Testis (tissue), 3 donors: Measurements from ENCODE around the gene NKAIN2. TPM values are rescaled to one million over a fixed set of nuclear protein-coding genes. Genes with fewer than 3 reads are reported as not detected.

ENCODE experiments used
- DNase-seq: peaks from one replicate; pipeline ENCODE4 v3.0.0-alpha.2; 2019
- H3K27ac ChIP-seq, 2 donors: fragments of 200-600 bp; sonication (generic); one replicate each; pipeline ENCODE4 v1.5.1; 2019
- H3K27me3 ChIP-seq: fragments of 200-600 bp; sonication (generic); one replicate; pipeline ENCODE4 v1.5.1; 2019
- H3K36me3 ChIP-seq: fragments of 200-600 bp; sonication (generic); one replicate; pipeline ENCODE4 v1.5.1; 2017; ENCODE audit warnings: low read depth; ENCODE audit errors: missing control alignments
- H3K4me1 ChIP-seq: fragments of 200-600 bp; sonication (generic); one replicate; pipeline ENCODE4 v1.5.1; 2019
- H3K4me3 ChIP-seq, 2 donors: fragments of 200-600 bp; sonication (generic); one replicate each; pipeline ENCODE4 v1.5.1; 2017 to 2019
- H3K9me3 ChIP-seq: fragments of 200-600 bp; sonication (generic); one replicate; pipeline ENCODE4 v1.5.1; 2017
- POLR2A ChIP-seq: fragments of 450-650 bp; IDR thresholded peaks from one replicate; pipeline ENCODE4 v1.6.1; 2017; ENCODE audit warnings: antibody characterized with exemption, mild to moderate bottlenecking, moderate library complexity
- WGBS, 2 donors: methylation state at CpG; one replicate each; pipeline ENCODE4 v1.1.5; 2018; 5-methylcytosine and 5-hydroxymethylcytosine counted together
- intact Hi-C: fragments of 100-400 bp; cut with DNase I; formaldehyde crosslinking; loops from one replicate; pipeline ENCODE4 v1.15.1; 2023; ENCODE audit warnings: low total_unique reads
- polyA plus RNA-seq: library from polyadenylated mRNA; stranded (reverse); fragments of 350-450 nt; fragmentation: Illumina TruSeq; extraction: RNeasy Lipid Tissue Mini Kit (QIAGEN cat#74804); gene quantifications from one replicate; pipeline ENCODE4 v1.2.3, GENCODE V29; 2014; ENCODE audit warnings: low read depth, low replicate concordance; ENCODE audit not compliant: insufficient read depth
- total RNA-seq, 2 donors: library from RNA; depleted of rRNA; stranded (reverse); fragments of >200 nt; gene quantifications; one replicate each; pipeline ENCODE4 v1.2.3, GENCODE V29; 2016
- TF ChIP-seq, protein P1 (sequence below), 3 experiments: fragments of 450-650 bp in 2 of 3; fragments of 200-600 bp in 1 of 3; sonication (generic) in 1 of 3; IDR thresholded peaks; one replicate each; pipeline ENCODE4 v1.5.1; 2016 to 2019; ENCODE audit warnings: antibody characterized with exemption in 3 of 3, mild to moderate bottlenecking in 2 of 3, moderate library complexity in 1 of 3

Gene NKAIN2
- total and polyA plus RNA-seq, 3 donors from 2014 or later, result 0.56 to 1.1 (median 0.71) TPM

DNA sequence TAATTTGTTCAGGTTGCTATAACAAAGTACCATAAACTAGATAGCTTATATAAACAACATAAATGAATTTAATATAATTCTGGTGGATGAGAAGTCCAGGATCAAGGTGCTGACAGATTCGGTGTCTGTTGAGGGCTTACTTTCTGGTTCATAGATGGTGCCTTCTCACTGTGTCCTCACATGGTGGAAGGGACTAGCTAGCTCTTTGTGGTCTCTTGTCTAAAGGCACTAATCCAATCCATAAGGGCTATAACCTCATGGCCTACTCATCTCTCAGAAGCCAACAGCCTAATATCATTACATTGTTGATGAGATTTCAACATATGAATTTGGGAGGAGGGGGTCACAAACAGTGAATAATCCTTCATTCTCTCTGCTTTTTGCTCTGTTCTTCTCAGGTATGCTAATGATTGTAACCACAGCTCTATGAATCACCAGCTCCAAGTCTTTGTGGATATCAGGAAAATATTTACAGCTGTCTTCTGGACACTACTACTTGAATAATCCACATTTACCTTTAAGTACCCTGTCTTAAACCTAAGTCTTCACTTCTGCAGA is 122.3 kb downstream of the NKAIN2 start:
- Histone ChIP-seq H3K4me3 (no peak overlapping the region), H3K27ac (no peak overlapping the region), H3K9me3 (no peaks in the 10 kb centered on the region), H3K36me3 (no peaks in the 10 kb centered on the region), H3K4me1 (no peaks in the 10 kb centered on the region), H3K27me3 (no peaks in the 10 kb centered on the region)
- intact Hi-C loops, result no loop called here
- 95 to 97% methylated on average over 1 of the region's 1 CpG for WGBS, 2 donors
- DNase-seq, result no peak
- TF ChIP-seq, protein P1, sequence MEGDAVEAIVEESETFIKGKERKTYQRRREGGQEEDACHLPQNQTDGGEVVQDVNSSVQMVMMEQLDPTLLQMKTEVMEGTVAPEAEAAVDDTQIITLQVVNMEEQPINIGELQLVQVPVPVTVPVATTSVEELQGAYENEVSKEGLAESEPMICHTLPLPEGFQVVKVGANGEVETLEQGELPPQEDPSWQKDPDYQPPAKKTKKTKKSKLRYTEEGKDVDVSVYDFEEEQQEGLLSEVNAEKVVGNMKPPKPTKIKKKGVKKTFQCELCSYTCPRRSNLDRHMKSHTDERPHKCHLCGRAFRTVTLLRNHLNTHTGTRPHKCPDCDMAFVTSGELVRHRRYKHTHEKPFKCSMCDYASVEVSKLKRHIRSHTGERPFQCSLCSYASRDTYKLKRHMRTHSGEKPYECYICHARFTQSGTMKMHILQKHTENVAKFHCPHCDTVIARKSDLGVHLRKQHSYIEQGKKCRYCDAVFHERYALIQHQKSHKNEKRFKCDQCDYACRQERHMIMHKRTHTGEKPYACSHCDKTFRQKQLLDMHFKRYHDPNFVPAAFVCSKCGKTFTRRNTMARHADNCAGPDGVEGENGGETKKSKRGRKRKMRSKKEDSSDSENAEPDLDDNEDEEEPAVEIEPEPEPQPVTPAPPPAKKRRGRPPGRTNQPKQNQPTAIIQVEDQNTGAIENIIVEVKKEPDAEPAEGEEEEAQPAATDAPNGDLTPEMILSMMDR (IDR thresholded peaks at IDR 0.05), result no peak
- no peak for TF ChIP-seq POLR2A

DNA sequence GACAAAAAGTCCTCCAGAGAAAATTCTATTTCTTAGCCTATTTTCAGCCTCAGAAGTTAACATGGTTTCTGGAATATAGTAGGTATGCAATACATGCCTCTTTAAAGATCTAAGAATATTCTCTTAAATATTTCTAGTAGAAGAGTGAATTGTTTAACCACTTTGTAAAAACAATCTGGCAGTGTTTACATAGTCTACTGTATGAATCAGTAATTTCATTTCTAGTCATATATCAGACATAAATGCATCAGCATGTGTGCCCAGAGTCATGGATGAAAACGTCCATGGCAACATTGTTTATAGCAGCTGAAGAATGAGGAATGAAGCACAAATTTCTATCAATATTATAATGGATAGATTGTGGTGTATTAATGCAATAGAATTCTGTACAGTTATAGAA is 124.9 kb downstream of the NKAIN2 start:
- H3K27ac ChIP-seq, result no peak overlapping the region
- WGBS, 2 donors, result 52 to 59% methylated on average over 1 of the region's 1 CpG
- no peaks in the 10 kb centered on the region for H3K36me3 ChIP-seq
- no peaks in the 10 kb centered on the region for H3K27me3 ChIP-seq
- TF ChIP-seq POLR2A, result no peak
- TF ChIP-seq, protein P1 (IDR thresholded peaks at IDR 0.05), result no peak
- intact Hi-C loops, result no loop called here
- DNase-seq, result no peak
- no peaks in the 10 kb centered on the region for H3K4me1 ChIP-seq
- no peak overlapping the region for H3K4me3 ChIP-seq
- H3K9me3 ChIP-seq, result no peaks in the 10 kb centered on the region

DNA sequence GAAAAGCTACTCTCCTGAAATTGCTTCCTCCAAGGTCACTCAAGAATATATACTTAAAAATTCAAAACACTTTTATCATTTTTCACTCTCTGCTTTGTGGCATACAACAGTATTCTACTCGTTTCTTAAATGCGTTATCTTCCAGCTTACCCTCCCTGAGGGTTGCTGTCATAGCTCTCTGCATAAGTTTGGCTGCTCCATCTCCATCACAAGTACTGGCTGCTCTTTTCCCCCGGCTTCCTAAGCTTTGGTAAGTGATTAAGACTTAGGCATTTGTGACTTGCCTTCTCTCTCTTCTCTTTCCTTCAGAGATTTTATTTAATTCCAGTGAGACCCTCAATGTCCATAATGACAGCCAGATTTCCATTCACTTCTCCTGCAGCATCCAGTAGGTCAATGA is 128.3 kb downstream of the NKAIN2 start:
- 55 to 73% methylated on average over 3 of the region's 3 CpGs for WGBS, 2 donors
- Histone ChIP-seq H3K36me3 (no peaks in the 10 kb centered on the region), H3K27ac (no peak overlapping the region), H3K4me1 (no peaks in the 10 kb centered on the region), H3K9me3 (no peaks in the 10 kb centered on the region), H3K4me3 (no peak overlapping the region), H3K27me3 (no peaks in the 10 kb centered on the region)
- TF ChIP-seq, protein P1 (IDR thresholded peaks at IDR 0.05), result no peak
- TF ChIP-seq POLR2A, result no peak
- DNase-seq, result no peak
- intact Hi-C loops, result no loop called here

DNA sequence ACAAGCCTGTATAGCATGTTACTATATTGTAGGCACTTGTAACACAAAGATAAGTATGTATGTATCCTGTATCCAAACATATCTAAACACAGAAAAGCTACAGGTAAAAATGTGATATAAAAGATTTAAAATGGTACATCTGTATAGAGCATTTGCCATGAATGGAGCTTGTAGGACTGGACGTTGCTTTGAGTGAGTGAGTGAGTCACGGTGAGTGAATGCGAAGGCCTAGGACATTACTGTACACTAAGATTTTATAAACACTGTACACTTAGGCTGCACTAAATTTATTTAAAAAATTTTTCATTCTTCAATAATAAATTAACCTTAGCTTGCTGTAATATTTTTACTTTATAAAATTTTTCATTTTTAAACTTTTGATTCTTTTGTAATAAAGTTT is 136.9 kb downstream of the NKAIN2 start:
- no peak for TF ChIP-seq POLR2A
- TF ChIP-seq, protein P1 (IDR thresholded peaks at IDR 0.05), result no peak
- Histone ChIP-seq H3K9me3 (no peaks in the 10 kb centered on the region), H3K27me3 (no peaks in the 10 kb centered on the region), H3K27ac (no peak overlapping the region), H3K4me3 (no peak overlapping the region), H3K36me3 (no peaks in the 10 kb centered on the region), H3K4me1 (no peaks in the 10 kb centered on the region)
- WGBS, 2 donors, result 91 to 94% methylated on average over 3 of the region's 3 CpGs
- DNase-seq, result no peak
- intact Hi-C loops, result no loop called here

DNA sequence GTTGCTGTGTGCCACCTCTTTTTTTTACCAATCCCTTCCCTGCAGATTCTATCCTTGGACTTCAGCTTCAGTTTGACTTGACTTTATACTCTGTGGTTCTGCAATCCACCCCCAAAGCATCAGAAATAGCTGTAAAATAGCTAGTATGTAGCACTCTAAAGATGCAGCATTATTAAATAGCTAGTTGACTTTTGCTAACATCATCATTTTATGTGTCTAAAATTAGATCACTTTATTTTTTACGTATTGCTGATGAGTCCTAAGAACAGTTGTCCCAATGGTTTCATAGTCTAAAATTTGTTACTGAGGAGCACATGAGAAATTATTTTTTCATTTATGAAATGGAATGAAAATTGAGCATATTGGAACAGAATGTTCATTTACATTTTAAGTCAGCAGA is 138.2 kb downstream of the NKAIN2 start:
- Histone ChIP-seq H3K4me1 (no peaks in the 10 kb centered on the region), H3K27me3 (no peaks in the 10 kb centered on the region), H3K27ac (no peak overlapping the region), H3K9me3 (no peaks in the 10 kb centered on the region), H3K4me3 (no peak overlapping the region), H3K36me3 (no peaks in the 10 kb centered on the region)
- no peak for TF ChIP-seq POLR2A
- TF ChIP-seq, protein P1 (IDR thresholded peaks at IDR 0.05), result no peak
- DNase-seq, result no peak
- WGBS, 2 donors, result 66 to 74% methylated on average over 1 of the region's 1 CpG
- intact Hi-C loops, result no loop called here
